ENCODE measurements around the gene AP5Z1. TPM values are rescaled to one million over a fixed set of nuclear protein-coding genes. Genes with fewer than 3 reads are reported as not detected.

AP5Z1 gene
- total and polyA plus RNA-seq, 3 experiments from 2014 or later, result 38.9 to 49.8 (median 47.8) TPM

- Mint-ChIP-seq H3K36me3 (no peaks in the 10 kb centered on the region), H3K27me3 (peaks cover 8 to 21% of the 10 kb centered on the region in 2 donors), H3K4me1 (peaks cover 7 to 13% (median 10%) of the 10 kb centered on the region in 3 donors), H3K4me3 (peak overlapping the region; percentile 64 to 86 (median 79)), H3K9me3 (peaks cover 0 to 5% (median 0%) of the 10 kb centered on the region in 5 donors), H3K27ac (peak overlapping the region in 4 of 8 donors; percentile 47 to 79 (median 62))
- no peaks in the 10 kb centered on the region for H3K4me1 ChIP-seq (ENCODE audit: insufficient read depth, low read length)
- no peaks in the 10 kb centered on the region for H3K36me3 ChIP-seq (ENCODE audit: insufficient read depth, low read length)
- no peak overlapping the region for H3K27ac ChIP-seq (ENCODE audit: low read depth, low read length)
- no peaks in the 10 kb centered on the region for H3K9me3 ChIP-seq (ENCODE audit: low read length)
- ChIA-PET POLR2A (interaction anchor here (0.6 kb wide), 1 partner anchor 1014 kb away, joined by 3 read pairs; no protein-coding TSS in a partner anchor), CTCF (interaction anchor here (1.1 kb wide), 1 partner anchor 12 kb away, joined by 5 read pairs; no protein-coding TSS in a partner anchor)
- no peaks in the 10 kb centered on the region for H3K27me3 ChIP-seq (ENCODE audit: insufficient read depth, low read length, poor library complexity, severe bottlenecking)
- DNase-seq, result peak in 3 of 5 donors; percentile 23 to 52 (median 26)
- H3K4me3 ChIP-seq (ENCODE audit: low read length), result no peak overlapping the region
Measured at GRCh38 chr7:4809091-4809591, 33.7 kb downstream of the AP5Z1 start.

- Histone ChIP-seq H3K27ac (ENCODE audit: low read depth, low read length) (no peak overlapping the region), H3K9me3 (ENCODE audit: low read length) (no peaks in the 10 kb centered on the region), H3K27me3 (ENCODE audit: insufficient read depth, low read length, poor library complexity, severe bottlenecking) (no peaks in the 10 kb centered on the region), H3K36me3 (ENCODE audit: insufficient read depth, low read length) (no peaks in the 10 kb centered on the region), H3K4me1 (ENCODE audit: insufficient read depth, low read length) (no peaks in the 10 kb centered on the region), H3K4me3 (ENCODE audit: low read length) (no peak overlapping the region)
- DNase-seq, result no peak
- POLR2A ChIA-PET, result interaction anchor here (0.6 kb wide), 1 partner anchor 1013 kb away, joined by 3 read pairs; no protein-coding TSS in a partner anchor
- peak overlapping the region in 6 of 7 donors; percentile 19 to 81 (median 70) for H3K4me3 Mint-ChIP-seq
- H3K4me1 Mint-ChIP-seq, result peaks cover 7 to 13% (median 10%) of the 10 kb centered on the region in 3 donors
- H3K27me3 Mint-ChIP-seq, result peaks cover 8 to 27% of the 10 kb centered on the region in 2 donors
- H3K9me3 Mint-ChIP-seq, result peaks cover 0 to 5% (median 0%) of the 10 kb centered on the region in 5 donors
- CTCF ChIA-PET, result interaction anchor here (1.1 kb wide), 1 partner anchor 13 kb away, joined by 5 read pairs; no protein-coding TSS in a partner anchor
- H3K27ac Mint-ChIP-seq, result no peak overlapping the region
- no peaks in the 10 kb centered on the region for H3K36me3 Mint-ChIP-seq
Measured at GRCh38 chr7:4809666-4810065, 34.2 kb downstream of the AP5Z1 start.

GRCh38 chr7:4814433-4814832, 39.0 kb downstream of the AP5Z1 start:
- H3K4me3 Mint-ChIP-seq, result no peak overlapping the region

GRCh38 chr7:4815121-4815520, 39.7 kb downstream of the AP5Z1 start:
- H3K36me3 Mint-ChIP-seq, result no peaks in the 10 kb centered on the region
- no peak overlapping the region for H3K4me3 ChIP-seq (ENCODE audit: low read length)
- DNase-seq, result no peak
- no peaks in the 10 kb centered on the region for H3K9me3 ChIP-seq (ENCODE audit: low read length)
- H3K4me3 Mint-ChIP-seq, result no peak overlapping the region
- peaks cover 3 to 4% (median 3%) of the 10 kb centered on the region in 3 donors for H3K4me1 Mint-ChIP-seq
- CTCF ChIA-PET, result no interaction called here
- H3K27me3 ChIP-seq (ENCODE audit: insufficient read depth, low read length, poor library complexity, severe bottlenecking), result no peaks in the 10 kb centered on the region
- H3K27ac ChIP-seq (ENCODE audit: low read depth, low read length), result no peak overlapping the region
- no peaks in the 10 kb centered on the region for H3K36me3 ChIP-seq (ENCODE audit: insufficient read depth, low read length)
- peaks cover 11 to 36% of the 10 kb centered on the region in 2 donors for H3K27me3 Mint-ChIP-seq
- peaks cover 0 to 5% (median 0%) of the 10 kb centered on the region in 5 donors for H3K9me3 Mint-ChIP-seq
- POLR2A ChIA-PET, result no interaction called here
- no peaks in the 10 kb centered on the region for H3K4me1 ChIP-seq (ENCODE audit: insufficient read depth, low read length)
- no peak overlapping the region for H3K27ac Mint-ChIP-seq

More at GRCh38 chr7:4814433-4814832, 39.0 kb downstream of the AP5Z1 start:
- Mint-ChIP-seq H3K27ac (no peak overlapping the region), H3K4me1 (peaks cover 5 to 9% (median 6%) of the 10 kb centered on the region in 3 donors), H3K27me3 (peaks cover 9 to 32% of the 10 kb centered on the region in 2 donors), H3K9me3 (peaks cover 0 to 5% (median 0%) of the 10 kb centered on the region in 5 donors), H3K36me3 (no peaks in the 10 kb centered on the region)
- no peaks in the 10 kb centered on the region for H3K4me1 ChIP-seq (ENCODE audit: insufficient read depth, low read length)
- POLR2A ChIA-PET, result no interaction called here
- H3K9me3 ChIP-seq (ENCODE audit: low read length), result no peaks in the 10 kb centered on the region
- DNase-seq, result no peak
- no peaks in the 10 kb centered on the region for H3K36me3 ChIP-seq (ENCODE audit: insufficient read depth, low read length)
- H3K27me3 ChIP-seq (ENCODE audit: insufficient read depth, low read length, poor library complexity, severe bottlenecking), result no peaks in the 10 kb centered on the region
- CTCF ChIA-PET, result no interaction called here
- no peak overlapping the region for H3K27ac ChIP-seq (ENCODE audit: low read depth, low read length)
- no peak overlapping the region for H3K4me3 ChIP-seq (ENCODE audit: low read length)

- no peak overlapping the region for H3K4me3 Mint-ChIP-seq
- Histone ChIP-seq H3K27ac (ENCODE audit: low read depth, low read length) (no peak overlapping the region), H3K9me3 (ENCODE audit: low read length) (no peaks in the 10 kb centered on the region), H3K4me1 (ENCODE audit: insufficient read depth, low read length) (no peaks in the 10 kb centered on the region), H3K36me3 (ENCODE audit: insufficient read depth, low read length) (no peaks in the 10 kb centered on the region), H3K4me3 (ENCODE audit: low read length) (no peak overlapping the region), H3K27me3 (ENCODE audit: insufficient read depth, low read length, poor library complexity, severe bottlenecking) (no peaks in the 10 kb centered on the region)
- DNase-seq, result no peak
- H3K9me3 Mint-ChIP-seq, result peaks cover 0 to 5% (median 0%) of the 10 kb centered on the region in 5 donors
- H3K36me3 Mint-ChIP-seq, result no peaks in the 10 kb centered on the region
- H3K27ac Mint-ChIP-seq, result no peak overlapping the region
- POLR2A ChIA-PET, result no interaction called here
- no peaks in the 10 kb centered on the region for H3K4me1 Mint-ChIP-seq
- CTCF ChIA-PET, result no interaction called here
- H3K27me3 Mint-ChIP-seq, result peaks cover 8 to 32% of the 10 kb centered on the region in 2 donors
Measured at GRCh38 chr7:4815609-4816418, 40.4 kb downstream of the AP5Z1 start.

GRCh38 chr7:4816419-4817080, 41.1 kb downstream of the AP5Z1 start:
- no peak for DNase-seq
- Histone ChIP-seq H3K4me1 (ENCODE audit: insufficient read depth, low read length) (no peaks in the 10 kb centered on the region), H3K27me3 (ENCODE audit: insufficient read depth, low read length, poor library complexity, severe bottlenecking) (no peaks in the 10 kb centered on the region), H3K4me3 (ENCODE audit: low read length) (no peak overlapping the region), H3K27ac (ENCODE audit: low read depth, low read length) (no peak overlapping the region), H3K36me3 (ENCODE audit: insufficient read depth, low read length) (no peaks in the 10 kb centered on the region), H3K9me3 (ENCODE audit: low read length) (no peaks in the 10 kb centered on the region)
- peaks cover 0 to 5% (median 0%) of the 10 kb centered on the region in 5 donors for H3K9me3 Mint-ChIP-seq
- peaks cover 6 to 32% of the 10 kb centered on the region in 2 donors for H3K27me3 Mint-ChIP-seq
- H3K4me3 Mint-ChIP-seq, result no peak overlapping the region
- H3K36me3 Mint-ChIP-seq, result no peaks in the 10 kb centered on the region
- H3K27ac Mint-ChIP-seq, result no peak overlapping the region
- POLR2A ChIA-PET, result no interaction called here
- H3K4me1 Mint-ChIP-seq, result no peaks in the 10 kb centered on the region
- CTCF ChIA-PET, result no interaction called here

GRCh38 chr7:4817178-4817901, 41.9 kb downstream of the AP5Z1 start:
- no peaks in the 10 kb centered on the region for H3K4me1 ChIP-seq (ENCODE audit: insufficient read depth, low read length)
- peaks cover 6 to 32% of the 10 kb centered on the region in 2 donors for H3K27me3 Mint-ChIP-seq
- H3K4me3 ChIP-seq (ENCODE audit: low read length), result no peak overlapping the region
- no peak overlapping the region for H3K27ac ChIP-seq (ENCODE audit: low read depth, low read length)
- no peaks in the 10 kb centered on the region for H3K9me3 ChIP-seq (ENCODE audit: low read length)
- no peak overlapping the region for H3K4me3 Mint-ChIP-seq
- H3K36me3 ChIP-seq (ENCODE audit: insufficient read depth, low read length), result no peaks in the 10 kb centered on the region
- CTCF ChIA-PET, result no interaction called here
- H3K36me3 Mint-ChIP-seq, result no peaks in the 10 kb centered on the region
- H3K4me1 Mint-ChIP-seq, result no peaks in the 10 kb centered on the region
- no peak overlapping the region for H3K27ac Mint-ChIP-seq
- DNase-seq, result no peak
- H3K9me3 Mint-ChIP-seq, result peaks cover 0 to 5% (median 0%) of the 10 kb centered on the region in 5 donors
- no peaks in the 10 kb centered on the region for H3K27me3 ChIP-seq (ENCODE audit: insufficient read depth, low read length, poor library complexity, severe bottlenecking)
- POLR2A ChIA-PET, result no interaction called here

Data from CD8-positive, alpha-beta memory T cell (primary cell).